Measurements from ENCODE around the gene AKAP13. TPM values are rescaled to one million over a fixed set of nuclear protein-coding genes. Genes with fewer than 3 reads are reported as not detected.

The AKAP13 gene
- total RNA-seq, 4 donors from 2014 or later = 189 to 405 (median 244) TPM

DNA sequence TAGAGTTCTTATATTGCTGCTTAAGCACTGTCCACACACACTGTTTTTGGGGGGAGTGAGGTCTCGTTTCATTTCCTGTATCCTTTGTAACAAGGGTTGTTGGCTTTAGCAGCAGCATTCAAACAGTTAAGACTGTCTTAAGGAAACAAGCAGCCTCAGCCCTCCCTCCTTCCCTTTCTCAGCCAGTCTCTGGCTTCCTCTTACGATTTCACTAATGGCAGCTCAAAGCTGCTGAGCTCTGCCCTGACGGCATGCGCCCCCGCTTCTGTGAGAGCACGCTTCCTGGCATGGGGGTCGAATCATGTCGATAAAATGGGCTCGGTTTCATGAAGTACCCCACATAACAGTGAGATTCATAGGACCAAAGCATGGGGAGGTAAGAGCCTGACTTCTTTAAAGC lies 309.3 kb downstream of the AKAP13 start:
- peak overlapping the region; percentile 89 to 98 (median 95) for H3K27ac ChIP-seq
- H3K4me3 ChIP-seq (replicated peaks in 1 of 3) = peak overlapping the region in 2 of 3 donors; percentile 11 to 15
- peak; percentile 67 to 68 for DNase-seq
- peaks cover 18 to 20% of the 10 kb centered on the region in 2 donors for H3K36me3 ChIP-seq
- peaks cover 53 to 55% of the 10 kb centered on the region in 2 donors for H3K4me1 ChIP-seq
- 0 to 1% methylated on average over 9 of the region's 9 CpGs for WGBS, 2 donors
- H3K27me3 ChIP-seq = no peaks in the 10 kb centered on the region
- no peaks in the 10 kb centered on the region for H3K9me3 ChIP-seq
- TF ChIP-seq, protein P1, sequence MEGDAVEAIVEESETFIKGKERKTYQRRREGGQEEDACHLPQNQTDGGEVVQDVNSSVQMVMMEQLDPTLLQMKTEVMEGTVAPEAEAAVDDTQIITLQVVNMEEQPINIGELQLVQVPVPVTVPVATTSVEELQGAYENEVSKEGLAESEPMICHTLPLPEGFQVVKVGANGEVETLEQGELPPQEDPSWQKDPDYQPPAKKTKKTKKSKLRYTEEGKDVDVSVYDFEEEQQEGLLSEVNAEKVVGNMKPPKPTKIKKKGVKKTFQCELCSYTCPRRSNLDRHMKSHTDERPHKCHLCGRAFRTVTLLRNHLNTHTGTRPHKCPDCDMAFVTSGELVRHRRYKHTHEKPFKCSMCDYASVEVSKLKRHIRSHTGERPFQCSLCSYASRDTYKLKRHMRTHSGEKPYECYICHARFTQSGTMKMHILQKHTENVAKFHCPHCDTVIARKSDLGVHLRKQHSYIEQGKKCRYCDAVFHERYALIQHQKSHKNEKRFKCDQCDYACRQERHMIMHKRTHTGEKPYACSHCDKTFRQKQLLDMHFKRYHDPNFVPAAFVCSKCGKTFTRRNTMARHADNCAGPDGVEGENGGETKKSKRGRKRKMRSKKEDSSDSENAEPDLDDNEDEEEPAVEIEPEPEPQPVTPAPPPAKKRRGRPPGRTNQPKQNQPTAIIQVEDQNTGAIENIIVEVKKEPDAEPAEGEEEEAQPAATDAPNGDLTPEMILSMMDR (IDR thresholded peaks at IDR 0.05) = no peak
- TF ChIP-seq POLR2A (IDR thresholded peaks at IDR 0.05) = peak; percentile 46 to 82
- intact Hi-C loops (cut with DNase I) = no loop called here

DNA sequence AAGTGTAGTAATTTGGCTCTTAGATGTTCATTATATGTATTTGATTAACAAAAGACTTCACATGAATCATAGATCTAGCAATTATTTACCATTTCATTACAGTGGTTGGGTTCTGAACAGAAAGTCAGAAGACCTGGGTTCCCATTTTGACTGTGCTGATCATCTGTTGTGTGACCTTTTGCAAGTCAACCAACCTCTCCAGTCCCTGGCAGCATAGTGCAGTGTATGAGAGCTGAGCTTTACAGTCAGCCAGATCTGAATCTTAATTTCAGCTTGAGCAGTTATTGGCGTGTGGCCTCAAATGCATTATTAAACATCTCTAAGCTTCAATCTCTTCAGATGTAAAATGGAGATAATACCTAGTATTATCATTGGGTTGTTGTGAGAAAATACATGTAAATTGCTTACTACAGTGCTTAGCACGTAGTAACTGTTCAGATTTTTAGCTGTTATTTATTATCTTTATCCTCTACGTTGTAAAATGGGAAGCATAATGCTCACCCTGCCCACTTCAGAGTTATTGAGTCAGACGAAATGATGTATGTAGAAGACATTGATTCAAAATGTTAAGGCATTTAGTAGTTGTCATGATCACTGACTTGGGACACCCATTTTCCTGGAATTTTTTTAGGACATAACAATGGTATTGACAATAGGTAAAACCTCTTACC lies 310.3 kb downstream of the AKAP13 start:
- peak overlapping the region; percentile 89 to 98 (median 95) for H3K27ac ChIP-seq
- peaks cover 18 to 21% of the 10 kb centered on the region in 2 donors for H3K36me3 ChIP-seq
- H3K4me3 ChIP-seq (replicated peaks in 1 of 3) = peak overlapping the region in 2 of 3 donors; percentile 11 to 15
- H3K4me1 ChIP-seq = peaks cover 59 to 63% of the 10 kb centered on the region in 2 donors
- DNase-seq = peak in 1 of 2 donors; percentile 29
- H3K9me3 ChIP-seq = no peaks in the 10 kb centered on the region
- H3K27me3 ChIP-seq = no peaks in the 10 kb centered on the region
- no peak for TF ChIP-seq POLR2A (IDR thresholded peaks at IDR 0.05)
- TF ChIP-seq, protein P1 (IDR thresholded peaks at IDR 0.05) = no peak
- intact Hi-C loops (cut with DNase I) = no loop called here
- 71 to 79% methylated on average over 4 of the region's 4 CpGs for WGBS, 2 donors

DNA sequence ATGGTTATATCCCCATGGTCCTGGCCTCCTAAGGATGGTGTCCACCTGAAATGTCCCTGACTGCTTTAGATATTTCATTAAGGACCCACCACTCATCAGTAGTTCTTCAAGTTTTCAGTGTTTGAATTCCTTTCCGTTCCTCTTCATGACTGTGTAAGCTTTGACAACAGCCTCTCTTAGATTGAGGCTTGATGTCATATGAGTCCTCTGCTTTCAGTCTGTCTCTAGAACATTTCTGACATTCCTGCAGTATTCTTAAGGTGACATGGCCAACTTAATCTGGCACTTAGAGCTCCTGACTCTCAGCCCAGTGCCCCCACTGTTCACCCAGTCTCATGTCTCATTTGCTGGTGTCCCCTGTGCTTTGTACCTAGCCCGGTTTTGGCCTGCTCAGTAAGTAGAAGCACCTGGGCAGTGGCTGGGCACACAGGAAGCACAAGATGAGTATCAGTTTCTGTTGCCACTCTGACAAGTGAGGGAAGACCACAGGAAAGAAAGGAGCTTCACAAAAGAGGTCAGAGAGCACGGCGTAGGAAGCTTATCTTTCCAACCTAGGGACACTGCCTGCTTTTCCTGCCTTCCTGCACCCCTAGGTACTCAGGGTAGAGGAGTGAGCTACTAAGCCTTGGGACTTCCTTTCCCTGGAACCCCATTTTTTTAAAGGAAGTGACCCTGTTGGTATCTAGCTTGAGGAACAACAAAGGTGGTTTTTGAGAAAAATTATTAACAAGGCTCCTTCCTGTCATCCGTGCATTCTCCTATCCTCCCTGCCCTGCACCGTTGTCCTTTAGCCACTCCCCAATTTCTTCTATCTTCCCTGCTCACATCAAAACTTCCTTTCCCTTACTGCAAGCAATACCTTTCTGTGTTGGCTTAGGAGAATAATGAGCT lies 311.2 kb downstream of the AKAP13 start:
- H3K4me1 ChIP-seq = peaks cover 64 to 68% of the 10 kb centered on the region in 2 donors
- WGBS, 2 donors = 63 to 64% methylated on average over 6 of the region's 6 CpGs
- H3K4me3 ChIP-seq (replicated peaks in 1 of 3) = no peak overlapping the region

DNA sequence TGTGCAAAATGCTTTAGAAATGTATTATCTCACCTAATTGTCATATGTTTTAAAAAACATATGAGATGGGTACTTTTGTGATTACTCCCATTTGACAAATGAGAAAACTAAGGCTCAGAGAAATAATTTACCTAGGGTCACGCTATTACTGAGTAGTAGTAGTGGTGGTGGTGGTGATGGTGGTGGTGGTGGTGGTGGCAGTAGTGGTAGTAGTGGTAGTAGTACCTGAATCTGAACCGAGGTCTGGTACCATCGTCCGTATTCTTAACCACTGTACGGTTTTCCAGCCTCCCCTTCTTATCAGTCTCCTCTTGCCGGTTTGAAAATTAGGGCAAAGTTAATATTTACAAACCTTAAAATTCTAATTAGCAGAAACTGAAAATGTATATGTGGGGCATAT lies 311.9 kb downstream of the AKAP13 start:
- Histone ChIP-seq H3K4me3 (replicated peaks in 1 of 3) (no peak overlapping the region), H3K9me3 (no peaks in the 10 kb centered on the region), H3K27me3 (no peaks in the 10 kb centered on the region), H3K4me1 (peaks cover 64 to 68% of the 10 kb centered on the region in 2 donors), H3K27ac (peak overlapping the region; percentile 89 to 98 (median 95)), H3K36me3 (peaks cover 25 to 32% of the 10 kb centered on the region in 2 donors)
- no peak for DNase-seq
- intact Hi-C loops (cut with DNase I) = no loop called here
- TF ChIP-seq POLR2A (IDR thresholded peaks at IDR 0.05) = no peak
- TF ChIP-seq, protein P1 (IDR thresholded peaks at IDR 0.05) = no peak
- 91% methylated on average over 6 of the region's 6 CpGs for WGBS, 2 donors

More for the DNA sequence above, 311.2 kb downstream of the AKAP13 start:
- H3K9me3 ChIP-seq = no peaks in the 10 kb centered on the region
- peak in 1 of 2 donors; percentile 60 for TF ChIP-seq POLR2A (IDR thresholded peaks at IDR 0.05)
- TF ChIP-seq, protein P1 (IDR thresholded peaks at IDR 0.05) = no peak
- intact Hi-C loops (cut with DNase I) = no loop called here
- H3K27ac ChIP-seq = peak overlapping the region; percentile 89 to 98 (median 95)
- H3K36me3 ChIP-seq = peaks cover 25 to 28% of the 10 kb centered on the region in 2 donors
- no peaks in the 10 kb centered on the region for H3K27me3 ChIP-seq
- peak; percentile 66 to 75 for DNase-seq
